Heart left ventricle (tissue), 16 donors: Measurements from ENCODE around the gene AGPAT3. TPM values are rescaled to one million over a fixed set of nuclear protein-coding genes. Genes with fewer than 3 reads are reported as not detected.
A peak's percentile ranks its signal among the peaks of the same experiment; 100 is the strongest.

Source experiments
- ATAC-seq, 4 donors: fragments of 200-7000 bp; cut with Tn5 transposase; one replicate each; pipeline ENCODE4 v1.9.1; 2020 to 2022; ENCODE audit warnings: moderate library complexity in 4 of 4, mild to moderate bottlenecking in 3 of 4, moderate number of reproducible peaks in 1 of 4
- DNase-seq, 5 donors: peaks; one replicate each; pipeline ENCODE4 v3.0.0-alpha.2; 2020
- H3K27ac ChIP-seq, 12 donors: fragments of 200-600 bp; sonication (generic) in 4 of 12; one replicate each; pipeline versions ENCODE4 v1.5.0 to v1.8.0; 2016 to 2022; ENCODE audit warnings: mild to moderate bottlenecking in 2 of 12
- H3K27me3 ChIP-seq, 9 donors: fragments of 200-600 bp; sonication (generic) in 2 of 9; one replicate each; pipeline versions ENCODE4 v1.5.1 to v1.8.0; 2016 to 2022; ENCODE audit warnings: mild to moderate bottlenecking in 3 of 9
- H3K36me3 ChIP-seq, 9 donors: fragments of 200-600 bp; sonication (generic) in 2 of 9; one replicate each; pipeline versions ENCODE4 v1.5.0 to v1.8.0; 2018 to 2022; ENCODE audit warnings: mild to moderate bottlenecking in 2 of 9
- H3K4me1 ChIP-seq, 12 donors: fragments of 200-600 bp; sonication (generic) in 4 of 12; one replicate each; pipeline versions ENCODE4 v1.5.0 to v1.8.0; 2016 to 2022; ENCODE audit warnings: mild to moderate bottlenecking in 3 of 12
- H3K4me3 ChIP-seq, 12 donors: fragments of 200-600 bp; sonication (generic) in 4 of 12; one replicate each; pipeline versions ENCODE4 v1.5.0 to v1.8.0; 2017 to 2022; ENCODE audit warnings: mild to moderate bottlenecking in 9 of 12, moderate library complexity in 4 of 12
- H3K9me3 ChIP-seq, 12 donors: fragments of 200-600 bp; sonication (generic) in 4 of 12; one replicate each; pipeline versions ENCODE4 v1.5.0 to v1.8.0; 2016 to 2022; ENCODE audit warnings: mild to moderate bottlenecking in 1 of 12
- CTCF ChIP-seq, 12 donors: fragments of 200-600 bp; sonication (generic) in 4 of 12; IDR thresholded peaks; one replicate each; pipeline versions ENCODE4 v1.5.0 to v1.8.0; 2018 to 2022; ENCODE audit warnings: antibody characterized with exemption in 12 of 12, mild to moderate bottlenecking in 5 of 12
- POLR2A ChIP-seq, 2 donors: fragments of 450-650 bp; IDR thresholded peaks; one replicate each; pipeline ENCODE4 v1.6.1; 2017; ENCODE audit warnings: antibody characterized with exemption in 2 of 2, mild to moderate bottlenecking in 2 of 2, moderate library complexity in 2 of 2
- WGBS, 4 donors: extraction: QIAGEN DNeasy Blood & Tissue Kit in 2 of 4; methylation state at CpG; one replicate each; pipeline versions ENCODE4 v1.1.5 to v1.1.7; 2013 to 2018; 5-methylcytosine and 5-hydroxymethylcytosine counted together
- intact Hi-C, 10 donors: fragments of 100-400 bp; cut with DNase I; formaldehyde crosslinking; loops; one replicate each; pipeline versions ENCODE4 v1.11.1 to v1.14.2; 2022
- polyA plus RNA-seq, 2 donors: library from polyadenylated mRNA; stranded (reverse); fragments of 200-250 nt; gene quantifications; one replicate each; pipeline ENCODE4 v1.2.3, GENCODE V29; 2013
- total RNA-seq, 9 donors: library from RNA; depleted of rRNA in 2 of 9; stranded (reverse); fragments of >200 nt in 2 of 9; fragmentation: NEBNext Ultra II Directional in 3 of 9; extraction: Animal tissue kit (Norgen Biotek cat#: 25700) in 3 of 9; gene quantifications; one replicate each; pipeline versions ENCODE4 v1.1.0 to v1.2.4, GENCODE V29; 2016 to 2023
- donor health status: ischemic (EF 13 %, LVEDD 7.1; RV severe dilation, severe dysfunction).
- donor health status: healthy with polysubstance abuse.
- donor health status: DM: no; HTN: yes; CAD: no.
- donor health status: DM: no; HTN: no; CAD: no.
- donor health status: ischemic (EF 25% LVEDD 6.9; RV normal size, moderate dysfunction).
- donor health status: ischemic (EF 25% LVEDD 5.7; RV mildly dilated, moderate dysfunction).
- donor health status: healthy.
- donor health status: DM: yes; HTN: yes; CAD: no.
- donor health status: ischemic (EF 35%, LVEDD 5.7; RV mildly dilated, moderate dysfunction).
- donor health status: nonischemic (EF 11% LVEDD 7.7; RV severe dilation, severe dysfunction).
- donor health status: DM: yes; HTN: yes; CAD: no.
- donor health status: PGD.
- donor health status: ischemic (EF 29% LVEDD 5.4; RV normal size, mild dysfunction).
- donor health status: nonischemic (EF 23%, LVEDD 6.1; RV moderate dilation, normal function).

The AGPAT3 gene
- total and polyA plus RNA-seq, 11 donors, result 26.6 to 86.0 (median 64.5) TPM

DNA sequence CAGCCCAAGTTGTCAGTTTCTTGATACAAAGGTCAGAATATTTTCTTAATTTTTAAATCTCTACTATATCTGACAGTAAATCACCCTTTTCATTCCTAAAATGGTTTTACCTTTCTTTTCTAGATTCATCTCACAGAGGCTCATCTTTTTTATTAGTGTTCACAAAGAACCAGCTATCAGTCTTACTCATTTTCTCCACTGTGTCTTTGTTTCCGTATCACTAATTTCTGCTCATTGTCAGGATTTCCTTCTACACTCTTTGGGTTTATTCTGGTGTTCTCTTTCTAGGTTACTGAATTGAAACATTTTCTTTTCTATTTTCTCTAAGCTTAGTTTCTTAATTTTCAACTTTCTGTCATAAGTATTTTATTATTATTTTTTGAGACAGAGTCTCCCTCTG is 8.7 kb downstream of the AGPAT3 start:
- ATAC-seq, result no peak
- peaks cover 0 to 52% (median 6%) of the 10 kb centered on the region in 9 donors for H3K36me3 ChIP-seq
- 89 to 93% (median 92%) methylated on average over 1 of the region's 1 CpG for WGBS, 4 donors
- TF ChIP-seq CTCF (IDR thresholded peaks at IDR 0.05) (no peak), POLR2A (IDR thresholded peaks at IDR 0.05) (no peak)
- H3K27ac ChIP-seq, result no peak overlapping the region
- H3K4me1 ChIP-seq, result peaks cover 0 to 51% (median 8%) of the 10 kb centered on the region in 12 donors
- no peaks in the 10 kb centered on the region for H3K27me3 ChIP-seq
- no peak overlapping the region for H3K4me3 ChIP-seq
- intact Hi-C loops, result loop anchor here in 1 of 10 donors (5.0 kb wide), 1 partner anchor 59 kb away; no protein-coding TSS in a partner anchor
- DNase-seq, result no peak
- no peaks in the 10 kb centered on the region for H3K9me3 ChIP-seq

- intact Hi-C loops, result loop anchor here in 1 of 10 donors (5.0 kb wide), 1 partner anchor 58 kb away; no protein-coding TSS in a partner anchor
- DNase-seq, result no peak
- Histone ChIP-seq H3K27ac (no peak overlapping the region), H3K4me3 (no peak overlapping the region), H3K4me1 (peaks cover 0 to 45% (median 6%) of the 10 kb centered on the region in 12 donors), H3K36me3 (peaks cover 0 to 49% (median 6%) of the 10 kb centered on the region in 9 donors), H3K27me3 (no peaks in the 10 kb centered on the region), H3K9me3 (no peaks in the 10 kb centered on the region)
- TF ChIP-seq POLR2A (IDR thresholded peaks at IDR 0.05) (no peak), CTCF (IDR thresholded peaks at IDR 0.05) (no peak)
- WGBS, 4 donors, result 75 to 86% (median 80%) methylated on average over 12 of the region's 12 CpGs
- no peak for ATAC-seq
Measured at GRCh38 chr21:43874085-43874805, 9.2 kb downstream of the AGPAT3 start.

DNA sequence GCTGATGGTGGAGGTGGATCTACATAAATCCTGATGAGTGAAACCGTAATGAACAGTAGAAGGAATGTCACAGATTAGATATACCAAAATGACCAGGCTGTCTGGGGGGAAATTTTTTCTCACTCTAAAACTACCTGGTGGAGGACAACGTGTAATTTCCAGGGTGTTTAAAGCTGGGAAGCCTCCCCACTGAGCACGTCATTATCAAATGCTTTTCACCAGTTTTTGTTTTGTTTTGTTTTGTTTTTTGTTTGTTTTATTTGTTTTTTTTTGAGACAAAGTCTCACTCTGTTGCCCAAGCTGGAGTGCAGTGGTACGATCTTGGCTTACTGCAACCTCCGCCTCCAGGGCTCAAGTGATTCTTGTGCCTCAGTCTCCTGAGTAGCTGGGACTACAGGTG is 11.6 kb downstream of the AGPAT3 start:
- H3K9me3 ChIP-seq, result no peaks in the 10 kb centered on the region
- peaks cover 0 to 53% (median 15%) of the 10 kb centered on the region in 12 donors for H3K4me1 ChIP-seq
- intact Hi-C loops, result loop anchor here in 1 of 10 donors (5.0 kb wide), 1 partner anchor 41 kb away; no protein-coding TSS in a partner anchor
- no peak for TF ChIP-seq CTCF (IDR thresholded peaks at IDR 0.05)
- no peak for TF ChIP-seq POLR2A (IDR thresholded peaks at IDR 0.05)
- ATAC-seq (no peak), DNase-seq (no peak)
- no peaks in the 10 kb centered on the region for H3K27me3 ChIP-seq
- no peak overlapping the region for H3K4me3 ChIP-seq
- 76 to 82% (median 79%) methylated on average over 5 of the region's 5 CpGs for WGBS, 4 donors
- no peak overlapping the region for H3K27ac ChIP-seq
- H3K36me3 ChIP-seq, result peaks cover 0 to 26% (median 6%) of the 10 kb centered on the region in 9 donors

DNA sequence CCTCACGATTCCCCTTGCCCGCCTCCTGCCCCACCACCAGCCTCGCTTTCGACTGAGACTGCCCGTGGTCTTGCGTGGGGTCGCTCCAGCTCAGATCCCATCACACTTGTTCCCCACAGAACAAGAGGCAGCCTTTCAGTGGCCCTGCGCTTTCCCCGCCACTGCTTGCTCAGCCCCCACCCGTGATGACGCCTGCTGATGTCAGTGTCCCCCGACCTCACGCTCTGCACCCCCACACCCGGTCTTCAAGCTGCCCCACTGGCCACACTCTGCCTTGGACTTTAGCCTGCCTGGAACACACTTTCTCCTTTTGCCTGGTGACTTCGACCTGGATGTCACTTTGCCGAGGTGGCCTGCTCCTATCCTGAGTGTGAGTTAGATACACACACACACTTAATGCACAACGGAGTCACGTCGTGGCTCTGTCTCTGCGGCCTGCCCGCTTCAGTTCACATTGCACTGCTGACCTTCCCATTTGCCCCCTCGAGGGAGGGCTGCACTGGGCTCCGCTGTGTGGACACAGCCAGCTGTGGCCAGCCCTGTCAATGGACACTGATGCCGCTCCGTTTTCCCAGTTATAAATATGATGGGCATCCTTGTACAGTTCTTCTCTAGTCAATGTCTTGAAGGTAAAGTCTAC is 13.0 kb downstream of the AGPAT3 start:
- intact Hi-C loops, result loop anchor here in 1 of 10 donors (5.0 kb wide), 1 partner anchor 39 kb away; no protein-coding TSS in a partner anchor
- peaks cover 0 to 22% (median 6%) of the 10 kb centered on the region in 9 donors for H3K36me3 ChIP-seq
- DNase-seq, result peak in 1 of 5 donors; percentile 7
- H3K27me3 ChIP-seq, result no peaks in the 10 kb centered on the region
- no peaks in the 10 kb centered on the region for H3K9me3 ChIP-seq
- WGBS, 4 donors, result 90 to 95% (median 93%) methylated on average over 23 to 25 of the region's 25 CpGs
- ATAC-seq, result no peak
- H3K4me1 ChIP-seq, result peaks cover 0 to 45% (median 16%) of the 10 kb centered on the region in 12 donors
- TF ChIP-seq CTCF (IDR thresholded peaks at IDR 0.05), result no peak
- TF ChIP-seq POLR2A (IDR thresholded peaks at IDR 0.05), result no peak
- no peak overlapping the region for H3K27ac ChIP-seq
- H3K4me3 ChIP-seq, result no peak overlapping the region
